DOHH2 (cell line): ENCODE results near the gene QRFPR.

Experiments used
- H3F3A ChIP-seq: fragments of 200-600 bp; sonication (generic), shearing (Covaris generic); 2 replicates; pipeline ENCODE4 v1.6.0; 2016; ENCODE audit warnings: antibody characterized with exemption, mild to moderate bottlenecking; ENCODE audit not compliant: control insufficient read depth, insufficient read depth
- H3K27ac ChIP-seq: fragments of 200-600 bp; sonication (generic); 2 replicates; pipeline ENCODE4 v1.5.1; 2014; ENCODE audit warnings: low read depth, mild to moderate bottlenecking, low read length, moderate library complexity
- H3K27me3 ChIP-seq: fragments of 200-600 bp; sonication (generic); 2 replicates; pipeline ENCODE4 v1.6.1; 2014; ENCODE audit warnings: mild to moderate bottlenecking, low read length, mixed read lengths; ENCODE audit not compliant: control insufficient read depth
- H3K36me3 ChIP-seq: fragments of 200-600 bp; sonication (generic); 2 replicates; pipeline ENCODE4 v1.6.1; 2014; ENCODE audit warnings: mild to moderate bottlenecking, low read length, moderate library complexity, mixed read lengths; ENCODE audit not compliant: control insufficient read depth
- H3K4me1 ChIP-seq: fragments of 200-600 bp; sonication (generic); 2 replicates; pipeline ENCODE4 v1.6.1; 2014; ENCODE audit warnings: mild to moderate bottlenecking, low read length, mixed read lengths; ENCODE audit not compliant: control insufficient read depth
- H3K4me2 ChIP-seq: fragments of 200-600 bp; sonication (generic); 2 replicates; pipeline ENCODE4 v1.6.0; 2014; ENCODE audit warnings: mild to moderate bottlenecking, low read length, moderate library complexity
- H3K4me3 ChIP-seq: fragments of 200-600 bp; sonication (generic); 2 replicates; pipeline ENCODE4 v1.5.1; 2014; ENCODE audit warnings: mild to moderate bottlenecking, low read length, mixed read lengths
- H3K79me2 ChIP-seq: fragments of 200-600 bp; sonication (generic); 2 replicates; pipeline ENCODE4 v1.6.1; 2014; ENCODE audit warnings: mild to moderate bottlenecking, low read length, mixed read lengths; ENCODE audit not compliant: control insufficient read depth
- H3K9me2 ChIP-seq: fragments of 200-600 bp; sonication (generic); replicated peaks from 2 replicates; pipeline ENCODE4 v1.6.1; 2014; ENCODE audit warnings: mild to moderate bottlenecking, low read length, mixed read lengths; ENCODE audit not compliant: control insufficient read depth
- H3K9me3 ChIP-seq: fragments of 200-600 bp; sonication (generic); 2 replicates; pipeline ENCODE4 v1.6.1; 2014; ENCODE audit warnings: antibody characterized with exemption, low read length, mixed read lengths; ENCODE audit not compliant: control insufficient read depth, insufficient read depth
- H4K20me1 ChIP-seq: fragments of 200-600 bp; sonication (generic); 2 replicates; pipeline ENCODE4 v1.6.0; 2014; ENCODE audit warnings: low read depth, mild to moderate bottlenecking, antibody characterized with exemption, low read length, moderate library complexity; ENCODE audit not compliant: control insufficient read depth, insufficient read depth
- EZH2phosphoT487 ChIP-seq: fragments of 200-600 bp; sonication (generic); IDR thresholded peaks from 2 replicates; pipeline ENCODE4 v1.6.1; 2017; ENCODE audit warnings: borderline replicate concordance, mild to moderate bottlenecking, antibody characterized with exemption, low read length, moderate library complexity, mixed read lengths
- TF ChIP-seq, protein P1 (sequence below): fragments of 200-600 bp; sonication (generic); IDR thresholded peaks from one replicate; pipeline ENCODE4 v1.5.1; 2014; ENCODE audit warnings: antibody characterized with exemption, mild to moderate bottlenecking, low read depth, low read length; ENCODE audit not compliant: poor library complexity, severe bottlenecking

Gene QRFPR

DNA sequence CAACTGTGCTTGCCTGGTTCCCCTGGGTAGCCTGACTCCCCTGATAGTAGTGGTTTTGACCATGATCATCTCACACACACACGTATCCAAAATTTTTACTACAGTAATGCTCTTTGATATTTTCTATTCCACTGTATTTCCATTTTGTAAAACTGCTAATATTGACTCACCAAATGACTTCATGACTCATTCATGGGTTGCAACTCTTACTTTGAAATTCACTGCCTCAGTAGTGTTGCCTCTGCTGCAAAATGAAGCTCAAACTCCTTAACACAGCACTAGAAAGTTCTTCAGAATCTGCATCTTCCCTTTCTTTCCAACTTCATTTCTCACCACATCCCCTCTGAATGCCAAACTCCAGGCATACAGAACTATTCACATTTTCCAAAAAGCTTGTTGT lies 20.3 kb downstream of the QRFPR start:
- no peak overlapping the region for H3K4me3 ChIP-seq
- no peaks in the 10 kb centered on the region for H3K9me2 ChIP-seq
- no peak for TF ChIP-seq EZH2phosphoT487
- TF ChIP-seq, protein P1, sequence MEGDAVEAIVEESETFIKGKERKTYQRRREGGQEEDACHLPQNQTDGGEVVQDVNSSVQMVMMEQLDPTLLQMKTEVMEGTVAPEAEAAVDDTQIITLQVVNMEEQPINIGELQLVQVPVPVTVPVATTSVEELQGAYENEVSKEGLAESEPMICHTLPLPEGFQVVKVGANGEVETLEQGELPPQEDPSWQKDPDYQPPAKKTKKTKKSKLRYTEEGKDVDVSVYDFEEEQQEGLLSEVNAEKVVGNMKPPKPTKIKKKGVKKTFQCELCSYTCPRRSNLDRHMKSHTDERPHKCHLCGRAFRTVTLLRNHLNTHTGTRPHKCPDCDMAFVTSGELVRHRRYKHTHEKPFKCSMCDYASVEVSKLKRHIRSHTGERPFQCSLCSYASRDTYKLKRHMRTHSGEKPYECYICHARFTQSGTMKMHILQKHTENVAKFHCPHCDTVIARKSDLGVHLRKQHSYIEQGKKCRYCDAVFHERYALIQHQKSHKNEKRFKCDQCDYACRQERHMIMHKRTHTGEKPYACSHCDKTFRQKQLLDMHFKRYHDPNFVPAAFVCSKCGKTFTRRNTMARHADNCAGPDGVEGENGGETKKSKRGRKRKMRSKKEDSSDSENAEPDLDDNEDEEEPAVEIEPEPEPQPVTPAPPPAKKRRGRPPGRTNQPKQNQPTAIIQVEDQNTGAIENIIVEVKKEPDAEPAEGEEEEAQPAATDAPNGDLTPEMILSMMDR: no peak
- no peaks in the 10 kb centered on the region for H4K20me1 ChIP-seq
- no peaks in the 10 kb centered on the region for H3K36me3 ChIP-seq
- no peaks in the 10 kb centered on the region for H3K79me2 ChIP-seq
- no peaks in the 10 kb centered on the region for H3K4me1 ChIP-seq
- H3K27ac ChIP-seq: no peak overlapping the region
- no peaks in the 10 kb centered on the region for H3K9me3 ChIP-seq
- H3F3A ChIP-seq: no peaks in the 10 kb centered on the region
- H3K4me2 ChIP-seq: no peak overlapping the region
- H3K27me3 ChIP-seq: no peaks in the 10 kb centered on the region

DNA sequence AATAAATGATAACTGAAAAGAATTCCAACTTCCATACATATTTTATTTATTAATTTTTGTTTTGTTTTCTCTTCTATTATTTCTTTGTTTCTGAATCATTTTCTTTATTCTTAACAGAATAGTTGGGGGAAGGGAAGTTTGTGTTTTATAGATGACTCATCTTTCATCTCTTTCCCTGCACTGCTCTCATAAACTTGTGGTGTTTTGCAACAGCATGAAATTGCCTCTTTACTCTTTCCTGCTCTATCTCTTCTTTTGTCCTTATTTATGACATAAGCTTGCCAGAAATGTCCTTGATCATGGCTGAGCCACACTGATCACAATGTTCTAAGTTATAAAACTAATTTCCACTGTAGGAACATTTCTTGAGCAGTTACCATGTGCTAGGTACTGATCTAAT lies 22.3 kb downstream of the QRFPR start:
- H3K9me3 ChIP-seq: no peaks in the 10 kb centered on the region
- no peaks in the 10 kb centered on the region for H3K9me2 ChIP-seq
- H3K4me3 ChIP-seq: no peak overlapping the region
- TF ChIP-seq EZH2phosphoT487: no peak
- TF ChIP-seq, protein P1: no peak
- no peaks in the 10 kb centered on the region for H3K79me2 ChIP-seq
- no peaks in the 10 kb centered on the region for H3F3A ChIP-seq
- H3K4me1 ChIP-seq: no peaks in the 10 kb centered on the region
- no peaks in the 10 kb centered on the region for H3K27me3 ChIP-seq
- no peak overlapping the region for H3K4me2 ChIP-seq
- H3K36me3 ChIP-seq: no peaks in the 10 kb centered on the region
- H3K27ac ChIP-seq: no peak overlapping the region
- no peaks in the 10 kb centered on the region for H4K20me1 ChIP-seq

DNA sequence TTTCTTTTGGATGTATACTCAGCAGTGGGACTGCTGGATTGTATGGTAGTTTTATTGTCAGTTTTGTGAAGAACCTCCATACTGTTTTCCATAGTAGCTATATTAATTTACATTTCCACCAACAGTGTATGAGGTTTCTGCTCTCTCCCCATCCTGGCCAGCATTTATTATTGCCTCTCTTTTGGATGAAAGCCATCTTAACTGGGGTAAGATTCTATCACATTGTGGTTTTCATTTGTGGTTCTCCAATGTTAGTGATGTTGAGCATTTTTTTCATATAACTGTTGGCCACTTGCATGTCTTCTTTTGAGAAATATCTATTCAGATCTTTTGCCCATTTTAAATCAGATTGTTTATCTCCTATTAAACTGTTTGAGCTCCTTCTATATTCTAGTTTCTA lies 27.6 kb downstream of the QRFPR start:
- no peaks in the 10 kb centered on the region for H3K36me3 ChIP-seq
- TF ChIP-seq, protein P1: no peak
- no peak for TF ChIP-seq EZH2phosphoT487
- H3K9me2 ChIP-seq: no peaks in the 10 kb centered on the region

DNA sequence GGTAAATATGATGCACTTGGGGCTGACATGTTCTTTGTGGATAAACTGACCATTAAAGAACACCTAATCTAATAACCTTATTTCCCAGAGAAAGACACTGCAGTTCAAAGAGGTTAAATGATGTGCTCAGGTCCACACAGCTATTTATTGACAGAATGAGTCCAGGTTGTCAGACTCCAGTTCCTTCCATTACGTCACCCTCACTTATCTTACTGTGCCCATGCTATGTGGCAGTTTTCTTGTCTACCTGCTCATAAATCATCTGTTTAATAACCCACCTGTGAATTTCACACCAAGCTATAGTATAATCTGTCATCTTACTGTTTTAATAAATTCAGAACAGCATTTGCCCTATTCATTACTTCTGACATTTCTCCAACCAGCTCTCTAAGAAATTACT lies 36.7 kb downstream of the QRFPR start:
- no peaks in the 10 kb centered on the region for H3K9me2 ChIP-seq
- H3K27me3 ChIP-seq: no peaks in the 10 kb centered on the region
- no peaks in the 10 kb centered on the region for H3K79me2 ChIP-seq
- H3K4me1 ChIP-seq: no peaks in the 10 kb centered on the region
- H3F3A ChIP-seq: no peaks in the 10 kb centered on the region
- no peak overlapping the region for H3K4me3 ChIP-seq
- H3K9me3 ChIP-seq: no peaks in the 10 kb centered on the region
- H3K36me3 ChIP-seq: no peaks in the 10 kb centered on the region
- H3K27ac ChIP-seq: no peak overlapping the region
- H4K20me1 ChIP-seq: no peaks in the 10 kb centered on the region
- H3K4me2 ChIP-seq: no peak overlapping the region
- no peak for TF ChIP-seq EZH2phosphoT487
- TF ChIP-seq, protein P1: no peak

More for the DNA sequence above, 27.6 kb downstream of the QRFPR start:
- H3K9me3 ChIP-seq: no peaks in the 10 kb centered on the region
- no peak overlapping the region for H3K27ac ChIP-seq
- no peaks in the 10 kb centered on the region for H3K4me1 ChIP-seq
- H3K4me2 ChIP-seq: no peak overlapping the region
- no peaks in the 10 kb centered on the region for H3K79me2 ChIP-seq
- no peaks in the 10 kb centered on the region for H3F3A ChIP-seq
- H4K20me1 ChIP-seq: no peaks in the 10 kb centered on the region
- no peak overlapping the region for H3K4me3 ChIP-seq
- H3K27me3 ChIP-seq: no peaks in the 10 kb centered on the region
